Measurements from ENCODE around the gene BRICD5. TPM values are rescaled to one million over a fixed set of nuclear protein-coding genes. Genes with fewer than 3 reads are reported as not detected.

The BRICD5 gene
- total RNA-seq, 1 donor from 2014 or later: 7.8 TPM

- Histone ChIP-seq H3K27ac (no peak overlapping the region), H3K27me3 (ENCODE audit: low read depth) (peaks cover 24% of the 10 kb centered on the region), H3K36me3 (peaks cover 78% of the 10 kb centered on the region), H3K4me3 (no peak overlapping the region), H3K4me1 (peaks cover 15% of the 10 kb centered on the region), H3K9me3 (no peaks in the 10 kb centered on the region)
- intact Hi-C loops (cut with DNase I): no loop called here
- no peak for ATAC-seq
- no peak for TF ChIP-seq CTCF (IDR thresholded peaks at IDR 0.05)
- DNase-seq: no peak
Measured at GRCh38 chr16:2232094-2232990, 21.7 kb upstream of the BRICD5 start.

GRCh38 chr16:2231016-2231931 is 20.6 kb upstream of the BRICD5 start:
- Histone ChIP-seq H3K4me3 (no peak overlapping the region), H3K27ac (no peak overlapping the region), H3K36me3 (peaks cover 78% of the 10 kb centered on the region), H3K27me3 (ENCODE audit: low read depth) (peaks cover 13% of the 10 kb centered on the region), H3K9me3 (no peaks in the 10 kb centered on the region), H3K4me1 (peaks cover 4% of the 10 kb centered on the region)
- ATAC-seq: no peak
- no peak for TF ChIP-seq CTCF (IDR thresholded peaks at IDR 0.05)
- DNase-seq: no peak
- intact Hi-C loops (cut with DNase I): no loop called here

GRCh38 chr16:2230376-2230775 is 19.7 kb upstream of the BRICD5 start:
- peaks cover 73% of the 10 kb centered on the region for H3K36me3 ChIP-seq
- H3K27me3 ChIP-seq (ENCODE audit: low read depth): peaks cover 5% of the 10 kb centered on the region
- H3K27ac ChIP-seq: no peak overlapping the region
- no peak for ATAC-seq
- H3K9me3 ChIP-seq: no peaks in the 10 kb centered on the region
- intact Hi-C loops (cut with DNase I): no loop called here
- peak; percentile 39 for DNase-seq
- peaks cover under 1% of the 10 kb centered on the region for H3K4me1 ChIP-seq
- no peak for TF ChIP-seq CTCF (IDR thresholded peaks at IDR 0.05)
- H3K4me3 ChIP-seq: no peak overlapping the region

GRCh38 chr16:2229632-2230250 is 19.1 kb upstream of the BRICD5 start:
- Histone ChIP-seq H3K4me3 (no peak overlapping the region), H3K36me3 (peaks cover 66% of the 10 kb centered on the region), H3K27me3 (ENCODE audit: low read depth) (no peaks in the 10 kb centered on the region), H3K27ac (no peak overlapping the region), H3K4me1 (peaks cover 7% of the 10 kb centered on the region), H3K9me3 (no peaks in the 10 kb centered on the region)
- intact Hi-C loops (cut with DNase I): no loop called here
- no peak for DNase-seq
- ATAC-seq: no peak
- TF ChIP-seq CTCF (IDR thresholded peaks at IDR 0.05): no peak

- H3K36me3 ChIP-seq: peaks cover 60% of the 10 kb centered on the region
- no peak overlapping the region for H3K27ac ChIP-seq
Measured at GRCh38 chr16:2229091-2229490, 18.4 kb upstream of the BRICD5 start.

More at GRCh38 chr16:2229091-2229490, 18.4 kb upstream of the BRICD5 start:
- DNase-seq (no peak), ATAC-seq (no peak)
- peaks cover 13% of the 10 kb centered on the region for H3K4me1 ChIP-seq
- no peaks in the 10 kb centered on the region for H3K27me3 ChIP-seq (ENCODE audit: low read depth)
- intact Hi-C loops (cut with DNase I): no loop called here
- no peaks in the 10 kb centered on the region for H3K9me3 ChIP-seq
- H3K4me3 ChIP-seq: no peak overlapping the region
- no peak for TF ChIP-seq CTCF (IDR thresholded peaks at IDR 0.05)
